Activated B cell treated with CpG ODN at 0.5 μM for 24 hours (primary cell): ENCODE data around the gene KIAA0319L. TPM values are rescaled to one million over a fixed set of nuclear protein-coding genes. Genes with fewer than 3 reads are reported as not detected.

Experiments
- ATAC-seq: fragments of 200-7000 bp; cut with Tn5 transposase; one replicate; pipeline ENCODE4 v1.10.0; 2021; ENCODE audit warnings: low read depth, mild to moderate bottlenecking, moderate library complexity
- CTCF ChIA-PET: fragments of 350-600 bp; sonication (Branson Sonifier 250); formaldehyde crosslinking; loops from one replicate; lab custom pipeline; 2021; ENCODE audit warnings: antibody characterized with exemption; lab: Charles Lee
- POLR2A ChIA-PET: fragments of 350-600 bp; sonication (Branson Sonifier 250); formaldehyde crosslinking; loops from one replicate; lab custom pipeline; 2021; ENCODE audit warnings: antibody characterized with exemption; lab: Charles Lee
- DNase-seq: peaks from one replicate; pipeline ENCODE4 v3.0.0; 2022
- H3K27ac Mint-ChIP-seq: one replicate; pipeline ENCODE4 v1.8.0; 2020; ENCODE audit warnings: mixed read lengths
- H3K27me3 Mint-ChIP-seq: one replicate; pipeline ENCODE4 v1.8.0; 2021; ENCODE audit warnings: mixed read lengths
- H3K36me3 Mint-ChIP-seq: one replicate; pipeline ENCODE4 v1.8.0; 2021; ENCODE audit warnings: low read depth, mixed read lengths
- H3K4me1 Mint-ChIP-seq: one replicate; pipeline ENCODE4 v1.8.0; 2021; ENCODE audit warnings: mixed read lengths
- H3K4me3 Mint-ChIP-seq: one replicate; pipeline ENCODE4 v1.8.0; 2020; ENCODE audit warnings: mild to moderate bottlenecking, mixed read lengths
- H3K9me3 Mint-ChIP-seq: one replicate; pipeline ENCODE4 v1.8.0; 2020; ENCODE audit warnings: mixed read lengths
- CTCF ChIP-seq: fragments of 200-600 bp; IDR thresholded peaks from one replicate; pipeline ENCODE4 v1.8.0; 2022; ENCODE audit warnings: antibody characterized with exemption, mild to moderate bottlenecking
- intact Hi-C: fragments of 100-400 bp; cut with micrococcal nuclease; formaldehyde crosslinking; loops from one replicate; pipeline ENCODE4 v1.15.1; 2024
- total RNA-seq: library from RNA; stranded (reverse); gene quantifications from 2 replicates; pipeline ENCODE4 v1.2.3, GENCODE V29; 2022

The KIAA0319L gene
- total RNA-seq, 1 donor from 2014 or later, result 59.1 TPM

- H3K27me3 Mint-ChIP-seq, result no peaks in the 10 kb centered on the region
- H3K4me1 Mint-ChIP-seq, result no peaks in the 10 kb centered on the region
- H3K9me3 Mint-ChIP-seq, result peaks cover 8% of the 10 kb centered on the region
- H3K27ac Mint-ChIP-seq, result no peak overlapping the region
- CTCF ChIA-PET, result no interaction called here
- no peak overlapping the region for H3K4me3 Mint-ChIP-seq
- H3K36me3 Mint-ChIP-seq, result peaks cover 16% of the 10 kb centered on the region
- intact Hi-C loops, result no loop called here
- TF ChIP-seq CTCF, result no peak
- POLR2A ChIA-PET, result no interaction called here
- no peak for ATAC-seq
- DNase-seq, result no peak
These were observed 33.1 kb downstream of the KIAA0319L start for GRCh38 chr1:35524106-35524505.

GRCh38 chr1:35519432-35519831 is 37.8 kb downstream of the KIAA0319L start:
- Mint-ChIP-seq H3K4me1 (no peaks in the 10 kb centered on the region), H3K36me3 (peaks cover 35% of the 10 kb centered on the region), H3K9me3 (peaks cover 27% of the 10 kb centered on the region), H3K27ac (no peak overlapping the region), H3K4me3 (no peak overlapping the region), H3K27me3 (no peaks in the 10 kb centered on the region)
- intact Hi-C loops, result no loop called here
- TF ChIP-seq CTCF, result no peak
- CTCF ChIA-PET, result no interaction called here
- ATAC-seq, result no peak
- POLR2A ChIA-PET, result no interaction called here
- no peak for DNase-seq

GRCh38 chr1:35518183-35518582 is 39.0 kb downstream of the KIAA0319L start:
- POLR2A ChIA-PET, result no interaction called here
- CTCF ChIA-PET, result no interaction called here

GRCh38 chr1:35511305-35511704 is 45.9 kb downstream of the KIAA0319L start:
- Mint-ChIP-seq H3K4me3 (no peak overlapping the region), H3K4me1 (peaks cover 28% of the 10 kb centered on the region)

More at GRCh38 chr1:35518183-35518582, 39.0 kb downstream of the KIAA0319L start:
- peaks cover 27% of the 10 kb centered on the region for H3K9me3 Mint-ChIP-seq
- no peaks in the 10 kb centered on the region for H3K4me1 Mint-ChIP-seq
- no peak overlapping the region for H3K4me3 Mint-ChIP-seq
- DNase-seq, result no peak
- peaks cover 32% of the 10 kb centered on the region for H3K36me3 Mint-ChIP-seq
- no peak for ATAC-seq
- H3K27ac Mint-ChIP-seq, result no peak overlapping the region
- TF ChIP-seq CTCF, result no peak
- H3K27me3 Mint-ChIP-seq, result no peaks in the 10 kb centered on the region
- intact Hi-C loops, result no loop called here

GRCh38 chr1:35509558-35509957 is 47.6 kb downstream of the KIAA0319L start:
- ATAC-seq (no peak), DNase-seq (no peak)
- no peaks in the 10 kb centered on the region for H3K9me3 Mint-ChIP-seq
- no peaks in the 10 kb centered on the region for H3K27me3 Mint-ChIP-seq
- intact Hi-C loops, result no loop called here
- peaks cover 35% of the 10 kb centered on the region for H3K4me1 Mint-ChIP-seq
- peaks cover 33% of the 10 kb centered on the region for H3K36me3 Mint-ChIP-seq
- no peak overlapping the region for H3K4me3 Mint-ChIP-seq
- CTCF ChIA-PET, result no interaction called here
- TF ChIP-seq CTCF, result no peak
- no peak overlapping the region for H3K27ac Mint-ChIP-seq
- POLR2A ChIA-PET, result no interaction called here

More at GRCh38 chr1:35511305-35511704, 45.9 kb downstream of the KIAA0319L start:
- CTCF ChIA-PET, result no interaction called here
- TF ChIP-seq CTCF, result no peak
- Mint-ChIP-seq H3K27ac (no peak overlapping the region), H3K9me3 (peaks cover 11% of the 10 kb centered on the region), H3K36me3 (peaks cover 33% of the 10 kb centered on the region), H3K27me3 (no peaks in the 10 kb centered on the region)
- intact Hi-C loops, result no loop called here
- ATAC-seq (no peak), DNase-seq (no peak)
- POLR2A ChIA-PET, result no interaction called here
